Activated CD8-positive, alpha-beta memory T cell treated with anti-CD3 and anti-CD28 coated beads, Interleukin-2, amount 50 U/mL, for 4 hours (primary cell): ENCODE results near the gene EFCAB8.
"Not testable (repeated sequence)": the region's sequence is repeated elsewhere in the genome, so short reads cannot be mapped to it uniquely, and the experiment has no call there.

ENCODE experiments used
- DNase-seq: peaks from one replicate; pipeline ENCODE4 v3.0.0-alpha.2; 2020

EFCAB8 gene

GRCh38 chr20:32914031-32914430 lies 55.3 kb downstream of the EFCAB8 start:
- no peak for DNase-seq

GRCh38 chr20:32917191-32917950 lies 58.6 kb downstream of the EFCAB8 start:
- no peak for DNase-seq

- no peak for DNase-seq
These were observed 59.6 kb downstream of the EFCAB8 start for GRCh38 chr20:32918296-32918695.

- DNase-seq = no peak
These were observed 60.0 kb downstream of the EFCAB8 start for GRCh38 chr20:32918751-32919150.

- DNase-seq = no peak
These were observed 61.3 kb downstream of the EFCAB8 start for GRCh38 chr20:32920066-32920465.

- no peak for DNase-seq
These were observed 62.0 kb downstream of the EFCAB8 start for GRCh38 chr20:32920530-32921298.

- DNase-seq = no peak
These were observed 63.7 kb downstream of the EFCAB8 start for GRCh38 chr20:32922466-32922865.

GRCh38 chr20:32924781-32925180 lies 66.1 kb downstream of the EFCAB8 start:
- no peak for DNase-seq

- DNase-seq = no peak
These were observed 66.9 kb downstream of the EFCAB8 start for GRCh38 chr20:32925481-32926196.

- DNase-seq = no peak
These were observed 70.4 kb downstream of the EFCAB8 start for GRCh38 chr20:32929162-32929561.

GRCh38 chr20:32930181-32930580 lies 71.5 kb downstream of the EFCAB8 start:
- DNase-seq = no peak

GRCh38 chr20:32930701-32931100 lies 72.0 kb downstream of the EFCAB8 start:
- DNase-seq = no peak

GRCh38 chr20:32934580-32934979 lies 75.9 kb downstream of the EFCAB8 start:
- DNase-seq = no peak

- DNase-seq = no peak
These were observed 82.6 kb downstream of the EFCAB8 start for GRCh38 chr20:32941155-32941885.

GRCh38 chr20:32943490-32944052 lies 84.8 kb downstream of the EFCAB8 start:
- DNase-seq = no peak

- no peak for DNase-seq
These were observed 87.0 kb downstream of the EFCAB8 start for GRCh38 chr20:32945710-32946221.

- no peak for DNase-seq
These were observed 87.9 kb downstream of the EFCAB8 start for GRCh38 chr20:32946629-32947028.

GRCh38 chr20:32950539-32950938 lies 91.8 kb downstream of the EFCAB8 start:
- DNase-seq = not testable (repeated sequence)

- no peak for DNase-seq
These were observed 98.7 kb downstream of the EFCAB8 start for GRCh38 chr20:32957459-32957858.

GRCh38 chr20:32958574-32958973 lies 99.9 kb downstream of the EFCAB8 start:
- DNase-seq = no peak

- no peak for DNase-seq
These were observed 100.9 kb downstream of the EFCAB8 start for GRCh38 chr20:32959351-32960221.

- no peak for DNase-seq
These were observed 101.4 kb downstream of the EFCAB8 start for GRCh38 chr20:32960222-32960518.
